Iris pigment epithelial cell (primary cell): ENCODE measurements around the gene GGT6.

Experiments
- DNase-seq: peaks from one replicate; pipeline ENCODE4 v3.0.0-alpha.2; 2011; ENCODE audit warnings: low read depth

Gene GGT6

GRCh38 chr17:4573669-4574068 is 13.3 kb upstream of the GGT6 start:
- DNase-seq = no peak

- no peak for DNase-seq
Measured at GRCh38 chr17:4573115-4573514, 12.7 kb upstream of the GGT6 start.

- no peak for DNase-seq
Measured at GRCh38 chr17:4572131-4572530, 11.8 kb upstream of the GGT6 start.

- no peak for DNase-seq
Measured at GRCh38 chr17:4569591-4569990, 9.2 kb upstream of the GGT6 start.

GRCh38 chr17:4566785-4567184 is 6.4 kb upstream of the GGT6 start:
- DNase-seq = peak; percentile 38

GRCh38 chr17:4565209-4566141 is 5.1 kb upstream of the GGT6 start:
- peak; percentile 80 for DNase-seq

- no peak for DNase-seq
Measured at GRCh38 chr17:4562015-4562969, 1.9 kb upstream of the GGT6 start.

GRCh38 chr17:4560837-4561256 is 470 bp upstream of the GGT6 start:
- no peak for DNase-seq

- DNase-seq = no peak
Measured at GRCh38 chr17:4559966-4560365, 411 bp downstream of the GGT6 start.

GRCh38 chr17:4559139-4559791 is 1.1 kb downstream of the GGT6 start:
- no peak for DNase-seq

- no peak for DNase-seq
Measured at GRCh38 chr17:4558347-4558971, 1.9 kb downstream of the GGT6 start.

GRCh38 chr17:4557626-4558346 is 2.6 kb downstream of the GGT6 start:
- DNase-seq = no peak

GRCh38 chr17:4556996-4557395 is 3.4 kb downstream of the GGT6 start:
- no peak for DNase-seq

- DNase-seq = no peak
Measured at GRCh38 chr17:4555873-4556759, 4.3 kb downstream of the GGT6 start.

- peak; percentile 92 for DNase-seq
Measured at GRCh38 chr17:4554997-4555799, 5.2 kb downstream of the GGT6 start, which contains the start of gene MYBBP1A. MYBBP1A (minus strand) TSS chr17:4555384; CDS start chr17:4555324, 60 bp downstream.

- no peak for DNase-seq
Measured at GRCh38 chr17:4554441-4554996, 5.9 kb downstream of the GGT6 start.

- DNase-seq = no peak
Measured at GRCh38 chr17:4553669-4554068, 6.7 kb downstream of the GGT6 start.

- DNase-seq = no peak
Measured at GRCh38 chr17:4551796-4552525, 8.4 kb downstream of the GGT6 start.
